Mesothelial cell of epicardium (in vitro differentiated cells): Measurements from ENCODE around the gene ASTN1. TPM values are rescaled to one million over a fixed set of nuclear protein-coding genes. Genes with fewer than 3 reads are reported as not detected.
A peak's percentile ranks its signal among the peaks of the same experiment; 100 is the strongest.

ENCODE experiments used
- DNase-seq, 2 experiments: peaks; one replicate each; pipeline ENCODE4 v3.0.0; 2021; ENCODE audit warnings: low spot score in 2 of 2; ENCODE audit not compliant: unreplicated experiment in 2 of 2
- H3K27ac Mint-ChIP-seq: 2 replicates; pipeline ENCODE4 v1.8.0; 2021; ENCODE audit warnings: mixed read lengths
- H3K27me3 Mint-ChIP-seq: 2 replicates; pipeline ENCODE4 v1.8.0; 2021; ENCODE audit warnings: low read depth, mixed read lengths
- H3K36me3 Mint-ChIP-seq: 2 replicates; pipeline ENCODE4 v1.8.0; 2021; ENCODE audit warnings: mixed read lengths
- H3K4me1 Mint-ChIP-seq: 2 replicates; pipeline ENCODE4 v1.8.0; 2021; ENCODE audit warnings: mixed read lengths
- H3K4me3 Mint-ChIP-seq: 2 replicates; pipeline ENCODE4 v1.8.0; 2021; ENCODE audit warnings: mild to moderate bottlenecking, moderate library complexity, mixed read lengths
- H3K9me3 Mint-ChIP-seq: 2 replicates; pipeline ENCODE4 v1.8.0; 2021; ENCODE audit warnings: mixed read lengths
- total RNA-seq: library from RNA; stranded (reverse); gene quantifications from 3 replicates; pipeline ENCODE4 v1.2.1, GENCODE V29; 2021
- TF ChIP-seq, protein P1 (sequence below): fragments of 200-600 bp; sonication (generic); IDR thresholded peaks from one replicate; pipeline ENCODE4 v1.5.0; 2021; ENCODE audit warnings: antibody characterized with exemption; ENCODE audit not compliant: unreplicated experiment

ASTN1 gene
- total RNA-seq, 1 donor from 2014 or later, result 4.0 TPM

DNA sequence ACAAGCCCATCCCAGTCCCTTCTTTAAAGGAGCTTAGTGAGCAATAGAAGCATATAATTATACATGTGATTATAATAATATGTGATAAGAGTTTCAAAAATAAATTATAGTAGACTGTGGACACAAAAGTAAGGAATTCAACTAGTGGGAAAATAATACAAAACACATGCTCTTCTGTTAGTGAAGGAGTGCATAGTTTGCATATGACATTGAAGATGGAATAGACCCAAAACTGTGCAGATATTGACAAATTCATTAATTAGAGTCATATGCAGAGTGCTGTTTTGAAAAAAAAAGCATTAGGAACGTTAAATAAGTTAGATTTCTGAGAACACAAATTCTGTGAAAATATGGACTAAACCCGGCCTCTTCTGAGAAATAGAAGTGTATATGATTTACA, 278.8 kb downstream of the ASTN1 start:
- TF ChIP-seq, protein P1, sequence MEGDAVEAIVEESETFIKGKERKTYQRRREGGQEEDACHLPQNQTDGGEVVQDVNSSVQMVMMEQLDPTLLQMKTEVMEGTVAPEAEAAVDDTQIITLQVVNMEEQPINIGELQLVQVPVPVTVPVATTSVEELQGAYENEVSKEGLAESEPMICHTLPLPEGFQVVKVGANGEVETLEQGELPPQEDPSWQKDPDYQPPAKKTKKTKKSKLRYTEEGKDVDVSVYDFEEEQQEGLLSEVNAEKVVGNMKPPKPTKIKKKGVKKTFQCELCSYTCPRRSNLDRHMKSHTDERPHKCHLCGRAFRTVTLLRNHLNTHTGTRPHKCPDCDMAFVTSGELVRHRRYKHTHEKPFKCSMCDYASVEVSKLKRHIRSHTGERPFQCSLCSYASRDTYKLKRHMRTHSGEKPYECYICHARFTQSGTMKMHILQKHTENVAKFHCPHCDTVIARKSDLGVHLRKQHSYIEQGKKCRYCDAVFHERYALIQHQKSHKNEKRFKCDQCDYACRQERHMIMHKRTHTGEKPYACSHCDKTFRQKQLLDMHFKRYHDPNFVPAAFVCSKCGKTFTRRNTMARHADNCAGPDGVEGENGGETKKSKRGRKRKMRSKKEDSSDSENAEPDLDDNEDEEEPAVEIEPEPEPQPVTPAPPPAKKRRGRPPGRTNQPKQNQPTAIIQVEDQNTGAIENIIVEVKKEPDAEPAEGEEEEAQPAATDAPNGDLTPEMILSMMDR, result no peak
- peaks cover 48% of the 10 kb centered on the region for H3K27me3 Mint-ChIP-seq
- H3K36me3 Mint-ChIP-seq, result no peaks in the 10 kb centered on the region
- no peaks in the 10 kb centered on the region for H3K9me3 Mint-ChIP-seq
- H3K27ac Mint-ChIP-seq, result no peak overlapping the region
- H3K4me1 Mint-ChIP-seq, result no peaks in the 10 kb centered on the region
- no peak for DNase-seq
- H3K4me3 Mint-ChIP-seq, result no peak overlapping the region

DNA sequence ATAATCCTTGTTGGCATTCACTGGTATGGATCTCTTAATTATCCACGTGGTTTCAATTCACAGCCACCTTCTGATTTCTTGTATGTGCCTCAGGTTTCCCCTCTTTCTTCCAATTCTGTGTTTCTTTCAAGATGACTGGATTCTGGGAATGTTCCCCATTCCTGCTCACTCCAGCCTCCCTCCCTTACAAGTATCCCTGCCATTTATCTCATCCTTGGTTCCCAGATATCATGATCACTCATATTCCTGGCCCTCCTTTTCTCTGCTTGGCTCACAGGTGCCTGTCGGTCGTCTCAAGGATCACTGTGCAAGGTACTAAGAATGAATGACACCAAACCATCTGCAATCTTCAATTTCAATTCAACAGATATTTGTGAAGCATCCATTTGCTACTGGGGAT, 279.2 kb downstream of the ASTN1 start:
- Mint-ChIP-seq H3K4me1 (no peaks in the 10 kb centered on the region), H3K9me3 (no peaks in the 10 kb centered on the region), H3K36me3 (no peaks in the 10 kb centered on the region), H3K4me3 (no peak overlapping the region), H3K27ac (no peak overlapping the region), H3K27me3 (peaks cover 46% of the 10 kb centered on the region)
- TF ChIP-seq, protein P1, result no peak
- DNase-seq, result no peak

DNA sequence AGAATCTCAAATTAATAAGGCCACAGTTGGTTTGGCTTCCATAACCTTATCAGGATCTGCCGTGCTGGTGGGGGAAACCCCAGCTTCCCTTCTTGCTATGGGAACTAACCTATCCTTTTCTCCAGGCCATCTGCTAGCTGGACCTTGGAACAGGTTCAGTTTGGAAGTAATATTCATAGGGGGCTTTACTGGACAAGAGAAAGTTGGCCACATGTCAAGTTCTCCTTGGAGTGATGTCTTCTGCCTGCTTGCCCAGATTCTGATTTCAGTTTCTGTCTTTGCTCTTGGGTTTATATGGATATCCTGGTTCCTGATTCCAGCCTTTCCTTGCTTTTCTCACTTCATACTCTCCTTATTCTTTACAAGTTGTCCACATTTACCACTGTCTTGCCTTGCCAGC, 279.6 kb downstream of the ASTN1 start:
- DNase-seq, result no peak
- peaks cover 43% of the 10 kb centered on the region for H3K27me3 Mint-ChIP-seq
- TF ChIP-seq, protein P1, result no peak
- no peak overlapping the region for H3K4me3 Mint-ChIP-seq
- no peaks in the 10 kb centered on the region for H3K4me1 Mint-ChIP-seq
- H3K27ac Mint-ChIP-seq, result no peak overlapping the region
- H3K36me3 Mint-ChIP-seq, result no peaks in the 10 kb centered on the region
- H3K9me3 Mint-ChIP-seq, result no peaks in the 10 kb centered on the region

DNA sequence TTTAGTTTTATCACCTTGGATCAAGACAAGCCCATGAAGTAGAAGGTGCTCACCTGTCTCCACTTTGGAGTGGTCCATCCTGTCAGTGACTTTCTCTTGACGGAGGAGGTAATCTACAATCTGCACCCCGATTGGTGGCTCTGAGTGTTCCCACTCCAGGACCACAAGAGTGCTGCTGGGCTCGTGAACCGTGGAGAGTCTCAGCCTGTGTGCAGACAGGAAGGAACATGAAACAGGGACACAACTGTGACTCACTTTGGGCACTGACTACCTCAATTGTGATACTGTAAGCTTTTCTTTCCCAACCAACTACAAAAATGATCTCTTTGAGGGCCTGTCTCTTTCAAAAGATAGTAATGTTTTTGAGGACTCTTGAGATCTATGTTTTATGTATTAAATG, 280.2 kb downstream of the ASTN1 start:
- Mint-ChIP-seq H3K4me1 (no peaks in the 10 kb centered on the region), H3K36me3 (no peaks in the 10 kb centered on the region), H3K9me3 (no peaks in the 10 kb centered on the region), H3K4me3 (no peak overlapping the region), H3K27me3 (peaks cover 43% of the 10 kb centered on the region), H3K27ac (no peak overlapping the region)
- no peak for DNase-seq
- TF ChIP-seq, protein P1, result no peak

DNA sequence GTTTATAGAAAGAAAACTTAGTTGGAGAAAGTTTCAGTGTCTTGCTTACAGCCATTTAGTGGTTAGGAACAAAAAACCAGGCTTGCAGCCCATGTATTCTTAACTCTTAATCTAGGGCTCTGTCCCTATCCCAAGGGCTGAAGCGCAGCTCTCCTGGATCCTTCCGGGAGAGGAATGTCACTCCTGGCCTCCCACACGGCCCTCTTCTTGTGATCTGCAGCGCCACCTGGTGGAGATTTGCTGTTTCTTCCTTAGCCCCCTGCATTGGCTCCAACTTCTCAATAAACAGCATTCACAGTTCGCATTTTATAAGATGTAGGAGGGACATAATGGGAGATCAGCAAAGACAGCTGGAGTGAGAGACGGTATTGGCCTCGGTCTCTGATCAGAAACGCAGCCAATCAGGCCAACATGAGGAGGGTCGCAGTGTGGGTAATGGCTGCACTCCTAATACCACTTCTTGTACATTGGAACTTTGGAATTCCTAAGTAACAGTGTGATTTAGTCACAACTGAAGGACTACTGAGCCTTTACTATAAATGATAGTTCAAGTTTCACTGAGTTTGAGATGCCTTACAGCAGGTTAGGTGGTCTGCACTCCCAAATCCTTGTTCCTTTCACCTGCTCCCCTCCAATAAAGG, 283.4 kb downstream of the ASTN1 start:
- DNase-seq, result peak; percentile 74 to 86
- H3K36me3 Mint-ChIP-seq, result no peaks in the 10 kb centered on the region
- no peaks in the 10 kb centered on the region for H3K9me3 Mint-ChIP-seq
- peaks cover 25% of the 10 kb centered on the region for H3K27me3 Mint-ChIP-seq
- H3K4me3 Mint-ChIP-seq, result no peak overlapping the region
- TF ChIP-seq, protein P1, result peak; percentile 93
- no peaks in the 10 kb centered on the region for H3K4me1 Mint-ChIP-seq
- no peak overlapping the region for H3K27ac Mint-ChIP-seq
